GM10266 (cell line): ENCODE data around the gene PADI6.

Experiments
- DNase-seq: peaks from one replicate; pipeline ENCODE4 v3.0.0; 2012; ENCODE audit errors: extremely low spot score
- TF ChIP-seq, protein P1 (sequence below): IDR thresholded peaks from 2 replicates; pipeline ENCODE4 v1.5.1; 2012; ENCODE audit warnings: mild to moderate bottlenecking, low read depth; ENCODE audit not compliant: control insufficient read depth, insufficient read depth; ENCODE audit errors: missing control alignments

The PADI6 gene

DNA sequence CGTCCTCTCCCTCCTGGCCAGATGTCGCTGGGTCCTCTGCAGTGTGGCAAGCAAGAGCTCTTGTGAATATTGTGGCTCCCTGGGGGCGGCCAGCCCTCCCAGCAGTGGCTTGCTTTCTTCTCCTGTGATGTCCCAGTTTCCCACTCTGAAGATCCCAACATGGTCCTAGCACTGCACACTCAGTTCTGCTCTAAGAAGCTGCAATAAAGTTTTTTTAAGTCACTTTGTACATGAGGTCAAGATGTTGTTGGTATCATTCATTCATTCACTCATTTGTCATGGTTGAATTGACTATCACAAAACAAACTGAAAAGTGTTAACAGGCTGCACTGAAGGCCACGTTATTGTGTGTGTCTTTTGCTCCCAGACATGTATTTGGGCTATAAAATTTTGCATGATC is 8.2 kb upstream of the PADI6 start:
- TF ChIP-seq, protein P1, sequence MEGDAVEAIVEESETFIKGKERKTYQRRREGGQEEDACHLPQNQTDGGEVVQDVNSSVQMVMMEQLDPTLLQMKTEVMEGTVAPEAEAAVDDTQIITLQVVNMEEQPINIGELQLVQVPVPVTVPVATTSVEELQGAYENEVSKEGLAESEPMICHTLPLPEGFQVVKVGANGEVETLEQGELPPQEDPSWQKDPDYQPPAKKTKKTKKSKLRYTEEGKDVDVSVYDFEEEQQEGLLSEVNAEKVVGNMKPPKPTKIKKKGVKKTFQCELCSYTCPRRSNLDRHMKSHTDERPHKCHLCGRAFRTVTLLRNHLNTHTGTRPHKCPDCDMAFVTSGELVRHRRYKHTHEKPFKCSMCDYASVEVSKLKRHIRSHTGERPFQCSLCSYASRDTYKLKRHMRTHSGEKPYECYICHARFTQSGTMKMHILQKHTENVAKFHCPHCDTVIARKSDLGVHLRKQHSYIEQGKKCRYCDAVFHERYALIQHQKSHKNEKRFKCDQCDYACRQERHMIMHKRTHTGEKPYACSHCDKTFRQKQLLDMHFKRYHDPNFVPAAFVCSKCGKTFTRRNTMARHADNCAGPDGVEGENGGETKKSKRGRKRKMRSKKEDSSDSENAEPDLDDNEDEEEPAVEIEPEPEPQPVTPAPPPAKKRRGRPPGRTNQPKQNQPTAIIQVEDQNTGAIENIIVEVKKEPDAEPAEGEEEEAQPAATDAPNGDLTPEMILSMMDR = no peak
- DNase-seq = no peak

DNA sequence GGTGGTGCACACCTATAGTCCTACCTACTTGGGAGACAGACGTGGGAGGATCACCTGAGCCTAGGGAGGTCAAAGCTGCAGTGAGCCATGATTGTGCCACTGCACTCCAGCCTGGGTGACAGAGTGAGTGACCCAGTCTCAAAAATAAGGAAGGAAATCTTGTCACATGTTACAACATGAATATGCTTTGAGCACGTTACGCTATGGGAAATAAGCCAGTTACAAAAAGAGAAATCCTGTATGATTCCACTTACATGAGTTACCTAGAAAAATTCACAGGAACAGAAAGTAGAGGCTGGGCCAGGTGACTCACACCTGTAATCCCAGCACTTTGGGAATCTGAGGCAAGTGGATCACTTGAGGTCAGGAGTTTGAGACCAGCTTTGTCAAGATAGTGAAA is 6.7 kb upstream of the PADI6 start:
- TF ChIP-seq, protein P1 = no peak
- no peak for DNase-seq

DNA sequence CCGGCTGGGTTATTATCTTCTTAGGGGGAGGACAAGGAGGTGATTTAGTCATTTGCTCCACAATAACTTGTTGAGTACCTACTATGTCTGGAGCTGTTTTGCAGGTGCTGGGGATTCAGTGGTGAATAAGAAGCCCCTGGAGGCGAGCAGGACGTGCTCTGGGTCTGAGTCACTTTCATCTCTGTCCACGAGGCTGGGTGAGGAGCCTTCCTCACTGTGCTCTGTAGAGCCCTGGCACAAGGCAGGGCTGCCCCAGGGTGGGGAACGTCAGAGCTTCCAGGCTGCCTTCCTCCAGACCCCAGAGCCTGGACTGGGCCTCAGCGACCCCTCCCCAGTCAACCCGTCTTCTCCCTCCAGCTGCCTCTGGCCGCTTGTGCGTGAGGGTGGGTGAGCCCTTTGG is 2.5 kb upstream of the PADI6 start:
- DNase-seq = no peak
- TF ChIP-seq, protein P1 = no peak

DNA sequence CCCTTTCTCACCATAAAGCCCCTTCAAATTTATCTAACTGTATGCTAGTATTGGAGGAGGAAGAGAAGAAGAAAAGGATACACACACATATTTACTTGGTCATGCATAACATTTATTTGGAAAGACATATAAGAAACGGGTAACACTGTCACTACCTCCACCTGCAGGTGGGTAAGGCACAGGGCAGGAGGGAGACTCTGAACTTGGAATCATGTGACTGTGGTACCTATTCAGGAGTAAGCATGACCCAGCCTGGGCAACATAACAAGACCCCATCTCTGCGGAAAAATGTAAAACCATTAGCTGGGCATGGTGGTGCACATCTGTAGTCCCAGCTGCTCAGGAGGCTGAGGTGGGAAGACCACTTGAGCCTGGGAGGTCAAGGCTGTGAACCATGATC is 1.4 kb upstream of the PADI6 start:
- TF ChIP-seq, protein P1 = no peak
- no peak for DNase-seq

DNA sequence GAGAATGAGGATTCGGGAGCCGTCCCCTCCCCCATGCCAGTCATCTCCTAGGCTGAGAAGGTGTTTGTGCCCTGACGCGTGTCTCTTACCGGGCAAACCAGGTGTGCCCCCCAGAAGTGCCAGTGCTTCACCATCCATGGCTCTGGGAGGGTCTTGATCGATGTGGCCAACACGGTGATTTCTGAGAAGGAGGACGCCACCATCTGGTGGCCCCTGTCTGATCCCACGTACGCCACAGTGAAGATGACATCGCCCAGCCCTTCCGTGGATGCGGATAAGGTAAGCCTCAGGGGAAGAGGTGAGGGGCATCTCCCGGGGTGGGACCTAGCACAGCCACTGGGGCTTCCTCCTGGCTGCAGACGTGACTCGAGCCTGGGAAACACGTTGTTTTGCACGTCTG is 959 bp downstream of the PADI6 start:
- no peak for DNase-seq
- TF ChIP-seq, protein P1 = no peak

DNA sequence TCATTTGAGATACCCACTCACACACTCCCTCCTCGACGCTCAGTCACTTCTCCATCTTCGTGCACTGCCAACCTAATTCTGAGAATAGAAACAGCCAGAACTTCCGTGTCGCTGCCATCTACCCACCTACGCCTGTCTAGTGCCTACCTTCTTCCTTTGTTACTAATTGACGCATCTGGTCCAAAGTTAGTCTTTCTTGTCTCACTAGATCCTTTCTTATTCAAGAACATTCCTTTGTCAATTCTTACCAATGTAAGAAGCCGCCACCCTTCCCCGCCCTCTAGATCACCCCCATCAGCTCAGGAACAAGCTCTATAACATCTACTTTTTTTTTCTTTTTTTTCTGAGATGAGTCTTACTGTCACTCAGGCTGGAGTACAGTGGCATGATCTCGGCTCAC is 3.7 kb downstream of the PADI6 start:
- no peak for DNase-seq

DNA sequence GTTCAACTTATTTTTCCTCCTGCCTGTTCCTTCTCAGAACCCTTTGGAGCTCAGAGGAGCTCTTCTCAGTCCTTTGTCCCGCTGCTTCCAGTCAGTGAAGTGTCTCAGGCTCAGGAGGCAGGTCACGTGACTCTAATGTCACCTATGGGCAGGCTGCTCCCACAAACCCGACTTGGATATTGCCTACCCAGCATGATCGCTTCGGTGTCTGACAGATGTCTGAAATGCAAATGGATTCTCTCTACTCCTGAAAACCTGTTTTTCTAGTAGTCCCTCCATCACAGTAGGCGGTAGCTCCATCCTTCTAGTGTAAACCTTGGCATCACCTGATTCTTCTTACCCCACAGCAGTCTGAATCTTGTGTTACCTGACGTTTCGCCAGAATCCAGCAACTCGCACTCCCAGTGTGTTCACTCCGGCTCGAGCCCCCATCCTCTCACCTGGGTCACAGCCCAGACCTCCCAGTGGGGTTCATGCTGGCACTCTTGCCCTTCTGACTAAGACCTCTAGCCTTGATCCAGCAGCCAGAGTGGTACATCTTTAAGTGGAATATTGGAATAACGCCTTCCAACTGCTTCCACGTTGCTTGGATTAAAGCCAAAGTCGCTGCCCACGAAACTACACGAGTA is 5.4 kb downstream of the PADI6 start:
- TF ChIP-seq, protein P1 = no peak
- no peak for DNase-seq

More for the DNA sequence above, 3.7 kb downstream of the PADI6 start:
- TF ChIP-seq, protein P1 = no peak
